NB4 (cell line): Measurements from ENCODE around the gene XYLT1.

Experiments
- DNase-seq: peaks from one replicate; pipeline ENCODE4 v3.0.0; 2010; ENCODE audit warnings: low read depth
- H3K4me3 ChIP-seq: one replicate; pipeline ENCODE4 v1.5.1; 2011; ENCODE audit warnings: mild to moderate bottlenecking, low read depth, low read length, moderate library complexity
- CTCF ChIP-seq: IDR thresholded peaks from one replicate; pipeline ENCODE4 v1.5.1; 2012; ENCODE audit warnings: low read depth, low read length
- MAX ChIP-seq: IDR thresholded peaks from 2 replicates; pipeline ENCODE4 v1.6.1; 2011; ENCODE audit warnings: low read depth, low read length
- MYC ChIP-seq: IDR thresholded peaks from 2 replicates; pipeline ENCODE4 v1.6.1; 2011; ENCODE audit warnings: low read depth, low read length
- POLR2A ChIP-seq: IDR thresholded peaks from 2 replicates; pipeline ENCODE4 v1.6.1; 2011; ENCODE audit warnings: mild to moderate bottlenecking; ENCODE audit not compliant: insufficient read length; ENCODE audit errors: extremely low read depth

XYLT1 gene

GRCh38 chr16:17316005-17316404 lies 154.8 kb downstream of the XYLT1 start:
- no peak for TF ChIP-seq MAX
- TF ChIP-seq MYC: no peak
- TF ChIP-seq POLR2A: no peak
- no peak for TF ChIP-seq CTCF
- no peak for DNase-seq
- H3K4me3 ChIP-seq: no peak overlapping the region

- TF ChIP-seq MYC: no peak
- TF ChIP-seq CTCF: no peak
- TF ChIP-seq MAX: no peak
- no peak for TF ChIP-seq POLR2A
- no peak overlapping the region for H3K4me3 ChIP-seq
- DNase-seq: peak; percentile 45
These were observed 156.8 kb downstream of the XYLT1 start for GRCh38 chr16:17313793-17314547.

GRCh38 chr16:17313085-17313611 lies 157.6 kb downstream of the XYLT1 start:
- TF ChIP-seq POLR2A: no peak
- no peak for TF ChIP-seq CTCF
- H3K4me3 ChIP-seq: no peak overlapping the region
- DNase-seq: peak; percentile 59

- no peak for DNase-seq
- TF ChIP-seq CTCF (no peak), MYC (no peak), MAX (no peak), POLR2A (no peak)
- H3K4me3 ChIP-seq: no peak overlapping the region
These were observed 158.6 kb downstream of the XYLT1 start for GRCh38 chr16:17312094-17312710.

- no peak for DNase-seq
- TF ChIP-seq CTCF (no peak), MAX (no peak), MYC (no peak), POLR2A (no peak)
- H3K4me3 ChIP-seq: no peak overlapping the region
These were observed 159.2 kb downstream of the XYLT1 start for GRCh38 chr16:17311333-17312093.
